IMR-90 (cell line): Measurements from ENCODE around the gene DCLK1. TPM values are rescaled to one million over a fixed set of nuclear protein-coding genes. Genes with fewer than 3 reads are reported as not detected.

Experiments
- ATAC-seq: fragments of 200-7000 bp; cut with Tn5 transposase; 2 replicates; pipeline ENCODE4 v1.9.1; 2020; ENCODE audit warnings: low read depth, mild to moderate bottlenecking, moderate library complexity
- BruUV-seq: library from RNA; stranded (reverse); fragments of 400-500 nt; replicated peaks from 2 replicates; lab custom pipeline; 2021; lab: Mats Ljungman, UMichigan
- CTCF ChIA-PET: fragments of 300-600 bp; formaldehyde crosslinking; extraction: SDS; loops from one replicate; lab custom pipeline; 2021; ENCODE audit warnings: antibody characterized with exemption; lab: Yijun Ruan, JAX
- POLR2A ChIA-PET: fragments of 300-600 bp; sonication (Branson Sonifier 250); formaldehyde crosslinking; loops from one replicate; lab custom pipeline; 2022; ENCODE audit warnings: antibody characterized with exemption; ENCODE audit not compliant: unreplicated experiment; lab: Charles Lee
- DNase-seq: peaks from one replicate; pipeline ENCODE4 v3.0.0; 2013
- H2AFZ ChIP-seq: replicated peaks from 2 replicates; pipeline ENCODE3; 2013; ENCODE audit warnings: low read length, mild to moderate bottlenecking; ENCODE audit not compliant: poor library complexity
- H2AK5ac ChIP-seq: 2 replicates; pipeline ENCODE4 v1.6.1; 2013; ENCODE audit warnings: low read depth, low read length, inconsistent platforms
- H2AK9ac ChIP-seq: replicated peaks from 2 replicates; pipeline ENCODE3; 2013; ENCODE audit warnings: mild to moderate bottlenecking, low read depth, low read length, moderate library complexity; ENCODE audit not compliant: poor library complexity
- H2BK120ac ChIP-seq: 2 replicates; pipeline ENCODE4 v1.6.1; 2013; ENCODE audit warnings: low read depth, low read length, inconsistent platforms
- H2BK15ac ChIP-seq: 3 replicates; pipeline ENCODE4 v1.6.1; 2013; ENCODE audit warnings: low read depth, low read length, inconsistent platforms
- H2BK20ac ChIP-seq: 2 replicates; pipeline ENCODE4 v1.6.1; 2013; ENCODE audit warnings: low read depth, mild to moderate bottlenecking, inconsistent platforms, low read length, moderate library complexity
- H2BK5ac ChIP-seq: 2 replicates; pipeline ENCODE4 v1.6.1; 2013; ENCODE audit warnings: mild to moderate bottlenecking, low read depth, low read length, inconsistent platforms; ENCODE audit not compliant: poor library complexity, severe bottlenecking
- H3K14ac ChIP-seq: replicated peaks from 2 replicates; pipeline ENCODE4 v1.6.1; 2013; ENCODE audit warnings: low read depth, low read length, inconsistent platforms
- H3K18ac ChIP-seq: 2 replicates; pipeline ENCODE4 v1.6.1; 2013; ENCODE audit warnings: low read depth, low read length, control low read depth
- H3K23ac ChIP-seq: 2 replicates; pipeline ENCODE4 v1.6.1; 2013; ENCODE audit warnings: low read depth, low read length, inconsistent platforms
- H3K27ac ChIP-seq: 2 replicates; pipeline ENCODE4 v1.5.1; 2013; ENCODE audit warnings: mild to moderate bottlenecking, control low read depth, low read length; ENCODE audit not compliant: insufficient read depth
- H3K27me3 ChIP-seq: 2 replicates; pipeline ENCODE4 v1.6.1; 2013; ENCODE audit warnings: low read length; ENCODE audit not compliant: control insufficient read depth, insufficient read depth
- H3K36me3 ChIP-seq: 2 replicates; pipeline ENCODE4 v1.6.1; 2013; ENCODE audit warnings: low read length, mixed read lengths; ENCODE audit not compliant: control insufficient read depth, insufficient read depth
- H3K4ac ChIP-seq: 2 replicates; pipeline ENCODE4 v1.6.1; 2013; ENCODE audit warnings: low read depth, low read length, inconsistent platforms
- H3K4me1 ChIP-seq: 2 replicates; pipeline ENCODE4 v1.6.1; 2013; ENCODE audit warnings: low read length, mixed read lengths; ENCODE audit not compliant: control insufficient read depth, insufficient read depth
- H3K4me2 ChIP-seq: 2 replicates; pipeline ENCODE4 v1.6.1; 2013; ENCODE audit warnings: low read depth, mild to moderate bottlenecking, control low read depth, low read length, moderate library complexity
- H3K4me3 ChIP-seq: 2 replicates; pipeline ENCODE4 v1.5.1; 2013; ENCODE audit warnings: low read depth, mild to moderate bottlenecking, control low read depth, low read length, moderate library complexity; ENCODE audit not compliant: insufficient read depth
- H3K56ac ChIP-seq: 2 replicates; pipeline ENCODE4 v1.6.1; 2013; ENCODE audit warnings: low read length, inconsistent platforms; ENCODE audit not compliant: insufficient read depth; ENCODE audit errors: extremely low read depth
- H3K79me1 ChIP-seq, 2 experiments: 2 replicates each; pipeline ENCODE4 v1.6.1; 2013; ENCODE audit warnings: low read length in 2 of 2, inconsistent platforms in 1 of 2, low read depth in 1 of 2
- H3K9ac ChIP-seq: 2 replicates; pipeline ENCODE4 v1.6.1; 2013; ENCODE audit warnings: low read depth, low read length, control low read depth
- H3K9me1 ChIP-seq: 2 replicates; pipeline ENCODE4 v1.6.1; 2013; ENCODE audit warnings: low read length, inconsistent platforms; ENCODE audit not compliant: insufficient read depth
- H3K9me3 ChIP-seq: 2 replicates; pipeline ENCODE4 v1.6.1; 2013; ENCODE audit warnings: low read length; ENCODE audit not compliant: control insufficient read depth, insufficient read depth
- H4K20me1 ChIP-seq: 2 replicates; pipeline ENCODE4 v1.6.1; 2013; ENCODE audit warnings: low read length, inconsistent platforms; ENCODE audit not compliant: insufficient read depth
- H4K5ac ChIP-seq: 2 replicates; pipeline ENCODE4 v1.6.1; 2013; ENCODE audit warnings: mild to moderate bottlenecking, low read depth, low read length, control low read depth
- H4K8ac ChIP-seq, 2 experiments: 2 replicates each; pipeline ENCODE4 v1.6.1; 2013; ENCODE audit warnings: low read depth in 2 of 2, low read length in 2 of 2, control low read depth in 1 of 2, inconsistent platforms in 1 of 2
- H4K91ac ChIP-seq: 2 replicates; pipeline ENCODE4 v1.6.1; 2013; ENCODE audit warnings: low read depth, low read length, inconsistent platforms; ENCODE audit not compliant: insufficient read depth
- BHLHE40 ChIP-seq: fragments of 150-350 bp; IDR thresholded peaks from 2 replicates; pipeline ENCODE4 v1.6.1; 2016; ENCODE audit warnings: mild to moderate bottlenecking, low read depth, low read length
- CEBPB ChIP-seq: IDR thresholded peaks from 2 replicates; pipeline ENCODE4 v1.6.1; 2012; ENCODE audit warnings: low read depth, low read length, improper control_type of control experiment
- CHD1 ChIP-seq: IDR thresholded peaks from 2 replicates; pipeline ENCODE4 v1.6.1; 2012; ENCODE audit warnings: low read depth, low read length, improper control_type of control experiment
- MAFK ChIP-seq: IDR thresholded peaks from 2 replicates; pipeline ENCODE4 v1.6.1; 2012; ENCODE audit warnings: low read depth, low read length, improper control_type of control experiment
- RAD21 ChIP-seq: IDR thresholded peaks from 2 replicates; pipeline ENCODE4 v1.6.1; 2012; ENCODE audit warnings: low read length, improper control_type of control experiment
- RCOR1 ChIP-seq: IDR thresholded peaks from 2 replicates; pipeline ENCODE4 v1.6.1; 2012; ENCODE audit warnings: mild to moderate bottlenecking, low read length, improper control_type of control experiment; ENCODE audit not compliant: insufficient replicate concordance
- RFX5 ChIP-seq: IDR thresholded peaks from 2 replicates; pipeline ENCODE4 v1.8.0; 2012; ENCODE audit warnings: low read depth, mild to moderate bottlenecking, low read length, moderate library complexity
- USF2 ChIP-seq: fragments of 150-350 bp; IDR thresholded peaks from 2 replicates; pipeline ENCODE4 v1.6.1; 2017; ENCODE audit warnings: mild to moderate bottlenecking, antibody characterized with exemption, low read length, low read depth
- WGBS, 2 experiments: methylation state at CpG; one replicate each; pipeline versions ENCODE4 v1.1.5 to v1.1.7; 2013; ENCODE audit warnings: missing lambda C conversion rate in 2 of 2; ENCODE audit not compliant: insufficient read length in 1 of 2; ENCODE audit errors: extremely low coverage in 2 of 2; 5-methylcytosine and 5-hydroxymethylcytosine counted together
- dilution Hi-C: fragments of 300-500 bp; cut with HindIII; formaldehyde crosslinking; loops from one replicate; pipeline ENCODE4 v1.14.3; 2018; ENCODE audit warnings: low sequenced_read_pairs; ENCODE audit not compliant: unreplicated experiment
- in situ Hi-C: fragments of 300-500 bp; cut with MboI; formaldehyde crosslinking; loops from 3 replicates; pipeline ENCODE4 v1.14.3; 2019; ENCODE audit warnings: low sequenced_read_pairs, inconsistent platforms, mixed read lengths
- intact Hi-C: fragments of 100-400 bp; cut with micrococcal nuclease; formaldehyde crosslinking; loops from 2 replicates; pipeline ENCODE4 v1.10.0; 2022
- polyA plus RNA-seq, 3 experiments: library from polyadenylated mRNA; depleted of rRNA; stranded (reverse); fragments of >200 nt; gene quantifications; 2 replicates each; pipeline ENCODE4 v1.2.3, GENCODE V29; 2012; ENCODE audit warnings: low replicate concordance in 1 of 3
- total RNA-seq: library from RNA; depleted of rRNA; stranded (reverse); fragments of >200 nt; gene quantifications from 2 replicates; pipeline ENCODE4 v1.2.3, GENCODE V29; 2012
- TF ChIP-seq, protein P1 (sequence below): conservative IDR thresholded peaks from 2 replicates; pipeline ENCODE4 v1.5.1; 2012; ENCODE audit warnings: mild to moderate bottlenecking, low read depth, low read length, improper control_type of control experiment
- TF ChIP-seq, protein P2 (sequence below): fragments of 150-350 bp; IDR thresholded peaks from 2 replicates; pipeline ENCODE4 v1.6.1; 2016; ENCODE audit warnings: low read depth, mild to moderate bottlenecking, low read length, moderate library complexity, borderline replicate concordance

DCLK1 gene
- total and polyA plus RNA-seq, 2 of the 4 experiments (the other 2 are of a cell fraction), result under 0.01 to 0.02 TPM

GRCh38 chr13:36059321-36059720 is 71.9 kb downstream of the DCLK1 start:
- Histone ChIP-seq H2BK5ac (no peak overlapping the region), H4K91ac (no peak overlapping the region), H3K18ac (no peak overlapping the region), H2BK15ac (no peak overlapping the region), H3K4me3 (no peak overlapping the region), H4K20me1 (no peaks in the 10 kb centered on the region), H2BK20ac (no peak overlapping the region), H3K14ac (no peak overlapping the region), H3K79me1 (no peaks in the 10 kb centered on the region), H3K36me3 (no peaks in the 10 kb centered on the region), H3K56ac (no peak overlapping the region), H3K27ac (no peak overlapping the region), H3K9me1 (no peaks in the 10 kb centered on the region), H3K4me2 (no peak overlapping the region), H2AK5ac (no peak overlapping the region), H3K27me3 (no peaks in the 10 kb centered on the region), H2AFZ (no peak overlapping the region), H3K23ac (no peak overlapping the region), H4K8ac (no peak overlapping the region), H3K9me3 (no peaks in the 10 kb centered on the region), H2BK120ac (no peak overlapping the region), H3K4me1 (no peaks in the 10 kb centered on the region), H3K9ac (no peak overlapping the region), H4K5ac (no peak overlapping the region), H3K4ac (no peak overlapping the region), H2AK9ac (no peak overlapping the region)
- CTCF ChIA-PET, result no interaction called here
- no TSS peak for BruUV-seq
- ATAC-seq (no peak), DNase-seq (no peak)
- in situ Hi-C loops, result no loop called here
- POLR2A ChIA-PET, result no interaction called here
- TF ChIP-seq CEBPB, result no peak
- TF ChIP-seq, protein P1, sequence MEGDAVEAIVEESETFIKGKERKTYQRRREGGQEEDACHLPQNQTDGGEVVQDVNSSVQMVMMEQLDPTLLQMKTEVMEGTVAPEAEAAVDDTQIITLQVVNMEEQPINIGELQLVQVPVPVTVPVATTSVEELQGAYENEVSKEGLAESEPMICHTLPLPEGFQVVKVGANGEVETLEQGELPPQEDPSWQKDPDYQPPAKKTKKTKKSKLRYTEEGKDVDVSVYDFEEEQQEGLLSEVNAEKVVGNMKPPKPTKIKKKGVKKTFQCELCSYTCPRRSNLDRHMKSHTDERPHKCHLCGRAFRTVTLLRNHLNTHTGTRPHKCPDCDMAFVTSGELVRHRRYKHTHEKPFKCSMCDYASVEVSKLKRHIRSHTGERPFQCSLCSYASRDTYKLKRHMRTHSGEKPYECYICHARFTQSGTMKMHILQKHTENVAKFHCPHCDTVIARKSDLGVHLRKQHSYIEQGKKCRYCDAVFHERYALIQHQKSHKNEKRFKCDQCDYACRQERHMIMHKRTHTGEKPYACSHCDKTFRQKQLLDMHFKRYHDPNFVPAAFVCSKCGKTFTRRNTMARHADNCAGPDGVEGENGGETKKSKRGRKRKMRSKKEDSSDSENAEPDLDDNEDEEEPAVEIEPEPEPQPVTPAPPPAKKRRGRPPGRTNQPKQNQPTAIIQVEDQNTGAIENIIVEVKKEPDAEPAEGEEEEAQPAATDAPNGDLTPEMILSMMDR, result no peak
- TF ChIP-seq BHLHE40, result no peak
- TF ChIP-seq, protein P2, sequence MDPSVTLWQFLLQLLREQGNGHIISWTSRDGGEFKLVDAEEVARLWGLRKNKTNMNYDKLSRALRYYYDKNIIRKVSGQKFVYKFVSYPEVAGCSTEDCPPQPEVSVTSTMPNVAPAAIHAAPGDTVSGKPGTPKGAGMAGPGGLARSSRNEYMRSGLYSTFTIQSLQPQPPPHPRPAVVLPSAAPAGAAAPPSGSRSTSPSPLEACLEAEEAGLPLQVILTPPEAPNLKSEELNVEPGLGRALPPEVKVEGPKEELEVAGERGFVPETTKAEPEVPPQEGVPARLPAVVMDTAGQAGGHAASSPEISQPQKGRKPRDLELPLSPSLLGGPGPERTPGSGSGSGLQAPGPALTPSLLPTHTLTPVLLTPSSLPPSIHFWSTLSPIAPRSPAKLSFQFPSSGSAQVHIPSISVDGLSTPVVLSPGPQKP, result no peak
- no peak for TF ChIP-seq USF2
- TF ChIP-seq RCOR1, result no peak
- no peak for TF ChIP-seq MAFK
- TF ChIP-seq RFX5, result no peak
- no peak for TF ChIP-seq CHD1
- TF ChIP-seq RAD21, result no peak
- intact Hi-C loops, result no loop called here
- dilution Hi-C loops, result no loop called here
- WGBS, 2 experiments, result no CpG with 5 or more reads among the region's 1 CpG
